Fibroblast of gingiva (primary cell): Measurements from ENCODE around the gene MFSD12.

Experiments used
- DNase-seq: peaks from one replicate; pipeline ENCODE4 v3.0.0-alpha.2; 2011; ENCODE audit warnings: low read depth

The MFSD12 gene

GRCh38 chr19:3506384-3507340 is 50.7 kb downstream of the MFSD12 start:
- DNase-seq, result no peak

- peak; percentile 98 for DNase-seq
These were observed 51.6 kb downstream of the MFSD12 start, which contains the start of gene FZR1 for GRCh38 chr19:3505598-3506383. Gene FZR1 (plus strand): TSS chr19:3506311. CDS start chr19:3522990, 16,679 bp downstream.

GRCh38 chr19:3504735-3505134 is 52.7 kb downstream of the MFSD12 start:
- DNase-seq, result no peak

GRCh38 chr19:3503036-3503572 is 54.3 kb downstream of the MFSD12 start:
- no peak for DNase-seq

- DNase-seq, result no peak
These were observed 55.6 kb downstream of the MFSD12 start for GRCh38 chr19:3501780-3502179.

- DNase-seq, result peak; percentile 94
These were observed 56.8 kb downstream of the MFSD12 start, which contains the start of gene DOHH for GRCh38 chr19:3500429-3501101. Gene DOHH (minus strand): TSS chr19:3500674. CDS start chr19:3496814, 3,860 bp downstream.

- DNase-seq, result no peak
These were observed 57.5 kb downstream of the MFSD12 start for GRCh38 chr19:3499738-3500428.

GRCh38 chr19:3497757-3498520 is 59.4 kb downstream of the MFSD12 start:
- no peak for DNase-seq

- no peak for DNase-seq
These were observed 60.8 kb downstream of the MFSD12 start for GRCh38 chr19:3496392-3497273.

GRCh38 chr19:3494559-3494958 is 62.8 kb downstream of the MFSD12 start:
- no peak for DNase-seq
